Liver (tissue), 9 donors: ENCODE data around the gene FMN1. TPM values are rescaled to one million over a fixed set of nuclear protein-coding genes. Genes with fewer than 3 reads are reported as not detected.

ENCODE experiments used
- DNase-seq: peaks from one replicate; pipeline ENCODE4 v3.0.0-alpha.2; 2017; ENCODE audit warnings: low spot score
- H3K27ac ChIP-seq, 2 donors: one replicate each; pipeline ENCODE4 v1.7.0; 2013; ENCODE audit warnings: inconsistent platforms in 2 of 2, low read length in 2 of 2, control low read depth in 1 of 2, low read depth in 1 of 2, mild to moderate bottlenecking in 1 of 2
- H3K27me3 ChIP-seq, 4 donors: one replicate each; pipeline versions ENCODE4 v1.6.1 to v1.7.0; 2013; ENCODE audit warnings: low read length in 3 of 4, inconsistent platforms in 1 of 4, mild to moderate bottlenecking in 1 of 4, moderate library complexity in 1 of 4; ENCODE audit not compliant: control insufficient read depth in 4 of 4, insufficient read depth in 4 of 4
- H3K36me3 ChIP-seq, 4 donors: one replicate each; pipeline versions ENCODE4 v1.6.1 to v1.7.0; 2013; ENCODE audit warnings: low read length in 3 of 4, mild to moderate bottlenecking in 3 of 4, low read depth in 1 of 4, moderate library complexity in 1 of 4; ENCODE audit not compliant: control insufficient read depth in 4 of 4, insufficient read depth in 3 of 4
- H3K4me1 ChIP-seq, 4 donors: one replicate each; pipeline versions ENCODE4 v1.6.1 to v1.7.0; 2013; ENCODE audit warnings: low read length in 3 of 4, mild to moderate bottlenecking in 3 of 4, moderate library complexity in 1 of 4; ENCODE audit not compliant: control insufficient read depth in 4 of 4, insufficient read depth in 4 of 4
- H3K4me3 ChIP-seq, 3 donors: one replicate each; pipeline versions ENCODE4 v1.6.1 to v1.7.0; 2013; ENCODE audit warnings: low read length in 3 of 3, control low read depth in 1 of 3, low read depth in 1 of 3, mild to moderate bottlenecking in 1 of 3
- H3K9ac ChIP-seq, 2 donors: one replicate each; pipeline ENCODE4 v1.7.0; 2013; ENCODE audit warnings: low read length in 2 of 2, mild to moderate bottlenecking in 2 of 2, moderate library complexity in 2 of 2, control low read depth in 1 of 2, low read depth in 1 of 2
- H3K9me3 ChIP-seq, 4 donors: one replicate each; pipeline versions ENCODE4 v1.6.1 to v1.7.0; 2013; ENCODE audit warnings: low read length in 3 of 4; ENCODE audit not compliant: control insufficient read depth in 4 of 4
- ATF3 ChIP-seq: IDR thresholded peaks from 2 replicates; pipeline ENCODE4 v1.6.1; 2016; ENCODE audit warnings: antibody characterized with exemption
- CTCF ChIP-seq: fragments of 150-350 bp; IDR thresholded peaks from 2 replicates; pipeline ENCODE4 v1.5.1; 2017; ENCODE audit warnings: improper control_type of control experiment, low read depth, low read length; ENCODE audit not compliant: missing input control
- EGR1 ChIP-seq, 2 donors: IDR thresholded peaks; 2 replicates each; pipeline ENCODE4 v1.6.1; 2016 to 2018; ENCODE audit warnings: antibody characterized with exemption in 2 of 2, low read depth in 2 of 2
- FOXA1 ChIP-seq: IDR thresholded peaks from 2 replicates; pipeline ENCODE4 v1.6.1; 2016; ENCODE audit warnings: antibody characterized with exemption
- FOXA2 ChIP-seq: IDR thresholded peaks from 2 replicates; pipeline ENCODE4 v1.6.1; 2016; ENCODE audit warnings: antibody characterized with exemption
- GABPA ChIP-seq, 2 donors: IDR thresholded peaks in 1 of 2; conservative IDR thresholded peaks in 1 of 2; 2 replicates each; pipeline ENCODE4 v1.6.1; 2016; ENCODE audit warnings: antibody characterized with exemption in 2 of 2, mild to moderate bottlenecking in 1 of 2, moderate library complexity in 1 of 2
- HNF4A ChIP-seq, 2 donors: conservative IDR thresholded peaks; 2 replicates each; pipeline ENCODE4 v1.6.1; 2016; ENCODE audit warnings: antibody characterized with exemption in 2 of 2, mild to moderate bottlenecking in 2 of 2
- HNF4G ChIP-seq: IDR thresholded peaks from 2 replicates; pipeline ENCODE4 v1.6.1; 2016; ENCODE audit warnings: antibody characterized with exemption
- JUND ChIP-seq, 2 donors: IDR thresholded peaks; 2 replicates each; pipeline ENCODE4 v1.6.1; 2016; ENCODE audit warnings: antibody characterized with exemption in 2 of 2
- MAX ChIP-seq: IDR thresholded peaks from 2 replicates; pipeline ENCODE4 v1.6.1; 2016; ENCODE audit warnings: antibody characterized with exemption
- NR2F2 ChIP-seq: IDR thresholded peaks from 2 replicates; pipeline ENCODE4 v1.6.1; 2016; ENCODE audit warnings: antibody characterized with exemption
- RAD21 ChIP-seq, 2 donors: IDR thresholded peaks; 2 replicates each; pipeline ENCODE4 v1.6.1; 2016; ENCODE audit warnings: antibody characterized with exemption in 2 of 2, mild to moderate bottlenecking in 2 of 2
- REST ChIP-seq: IDR thresholded peaks from 2 replicates; pipeline ENCODE4 v1.6.1; 2016; ENCODE audit warnings: antibody characterized with exemption, mild to moderate bottlenecking
- RXRA ChIP-seq, 2 donors: IDR thresholded peaks; 2 replicates each; pipeline ENCODE4 v1.6.1; 2017 to 2018; ENCODE audit warnings: antibody characterized with exemption in 2 of 2, mild to moderate bottlenecking in 1 of 2
- SP1 ChIP-seq: IDR thresholded peaks from 2 replicates; pipeline ENCODE4 v1.6.1; 2018; ENCODE audit warnings: antibody characterized with exemption, mild to moderate bottlenecking
- TAF1 ChIP-seq: conservative IDR thresholded peaks from 2 replicates; pipeline ENCODE4 v1.6.1; 2016; ENCODE audit warnings: antibody characterized with exemption, mild to moderate bottlenecking
- YY1 ChIP-seq: IDR thresholded peaks from 2 replicates; pipeline ENCODE4 v1.6.1; 2016; ENCODE audit warnings: antibody characterized with exemption, mild to moderate bottlenecking
- ZBTB33 ChIP-seq: IDR thresholded peaks from 2 replicates; pipeline ENCODE4 v1.6.1; 2016; ENCODE audit warnings: antibody characterized with exemption
- WGBS: extraction: QIAGEN DNeasy Blood & Tissue Kit; methylation state at CpG from one replicate; pipeline ENCODE4 v1.1.7; 2013; 5-methylcytosine and 5-hydroxymethylcytosine counted together
- polyA plus RNA-seq, 2 donors: library from polyadenylated mRNA; stranded (reverse) in 1 of 2; unstranded in 1 of 2; fragments of 200-250 nt in 1 of 2; fragments of >200 nt in 1 of 2; fragmentation: Nextera tagmentation in 1 of 2; extraction: Ambion mirVana in 1 of 2; gene quantifications; one replicate each; pipeline versions ENCODE4 v1.2.1 to v1.2.3, GENCODE V29; 2013 to 2015
- total RNA-seq, 2 donors: library from RNA; depleted of rRNA; stranded (reverse); fragments of >200 nt; gene quantifications; one replicate each; pipeline ENCODE4 v1.2.3, GENCODE V29; 2014
- donor health status: healthy.
- donor health status: healthy.
- donor health status: healthy.
- donor health status: healthy.
- donor health status: healthy.

FMN1 gene
- total and polyA plus RNA-seq, 4 donors: 0.21 to 5.4 (median 0.53) TPM

- Histone ChIP-seq H3K9me3 (no peaks in the 10 kb centered on the region), H3K4me3 (no peak overlapping the region), H3K4me1 (peaks cover 0 to under 1% (median 0%) of the 10 kb centered on the region in 4 donors), H3K27ac (no peak overlapping the region), H3K27me3 (peaks cover 0 to 2% (median 0%) of the 10 kb centered on the region in 4 donors), H3K36me3 (no peaks in the 10 kb centered on the region), H3K9ac (no peak overlapping the region)
- no peak for DNase-seq
- no peak for TF ChIP-seq SP1
- no peak for TF ChIP-seq FOXA1
- no peak for TF ChIP-seq REST
- TF ChIP-seq JUND (IDR thresholded peaks at IDR 0.05): no peak
- no peak for TF ChIP-seq HNF4A (conservative IDR thresholded peaks at IDR 0.05)
- TF ChIP-seq CTCF: no peak
- TF ChIP-seq MAX: no peak
- no peak for TF ChIP-seq EGR1 (IDR thresholded peaks at IDR 0.05; ENCODE audit: low read depth in 2 of 2)
- no peak for TF ChIP-seq ATF3
- TF ChIP-seq YY1: no peak
- no peak for TF ChIP-seq NR2F2
- no peak for TF ChIP-seq RAD21 (IDR thresholded peaks at IDR 0.05)
- TF ChIP-seq TAF1: no peak
- no peak for TF ChIP-seq ZBTB33
- no peak for TF ChIP-seq HNF4G
- no peak for TF ChIP-seq FOXA2
- TF ChIP-seq RXRA (IDR thresholded peaks at IDR 0.05): no peak
- no peak for TF ChIP-seq GABPA (IDR thresholded peaks at IDR 0.05 in 1 of 2, conservative IDR thresholded peaks at IDR 0.05 in 1 of 2)
- 71% methylated on average over 6 of the region's 6 CpGs for WGBS
These were observed 314.5 kb downstream of the FMN1 start for GRCh38 chr15:32879980-32880379.
